ENCODE measurements around the gene CCDC136.

Gene CCDC136

GRCh38 chr7:128846781-128847444 is 55.1 kb downstream of the CCDC136 start:
- DNase-seq, result no peak

GRCh38 chr7:128847721-128848211 is 56.0 kb downstream of the CCDC136 start:
- no peak for DNase-seq

GRCh38 chr7:128848289-128849155 is 56.8 kb downstream of the CCDC136 start:
- no peak for DNase-seq

- no peak for DNase-seq
Measured at GRCh38 chr7:128849156-128849515, 57.4 kb downstream of the CCDC136 start.

- no peak for DNase-seq
Measured at GRCh38 chr7:128849804-128850490, 58.2 kb downstream of the CCDC136 start.

GRCh38 chr7:128852537-128853254 is 60.9 kb downstream of the CCDC136 start:
- no peak for DNase-seq

- DNase-seq, result no peak
Measured at GRCh38 chr7:128853799-128854198, 62.0 kb downstream of the CCDC136 start.

- DNase-seq, result no peak
Measured at GRCh38 chr7:128854396-128854795, 62.6 kb downstream of the CCDC136 start.

- no peak for DNase-seq
Measured at GRCh38 chr7:128855559-128855958, 63.8 kb downstream of the CCDC136 start.

- DNase-seq, result no peak
Measured at GRCh38 chr7:128856001-128856718, 64.4 kb downstream of the CCDC136 start.

GRCh38 chr7:128858380-128859231 is 66.8 kb downstream of the CCDC136 start:
- DNase-seq, result no peak

- DNase-seq, result no peak
Measured at GRCh38 chr7:128859232-128860157, 67.7 kb downstream of the CCDC136 start.

- peak; percentile 51 for DNase-seq
Measured at GRCh38 chr7:128860158-128861073, 68.6 kb downstream of the CCDC136 start.

GRCh38 chr7:128861957-128862570 is 70.3 kb downstream of the CCDC136 start:
- no peak for DNase-seq

- DNase-seq, result peak; percentile 97
Measured at GRCh38 chr7:128862571-128863432, 71.0 kb downstream of the CCDC136 start, which contains the start of gene ATP6V1F. Gene ATP6V1F (plus strand): TSS chr7:128862856. CDS start chr7:128862905, 49 bp downstream.

- peak; percentile 70 for DNase-seq
Measured at GRCh38 chr7:128863433-128863989, 71.7 kb downstream of the CCDC136 start.

- DNase-seq, result no peak
Measured at GRCh38 chr7:128865303-128865702, 73.5 kb downstream of the CCDC136 start.
